DOHH2 (cell line): ENCODE measurements around the gene FBXW7.

Source experiments
- H3F3A ChIP-seq: fragments of 200-600 bp; sonication (generic), shearing (Covaris generic); 2 replicates; pipeline ENCODE4 v1.6.0; 2016; ENCODE audit warnings: antibody characterized with exemption, mild to moderate bottlenecking; ENCODE audit not compliant: control insufficient read depth, insufficient read depth
- H3K27ac ChIP-seq: fragments of 200-600 bp; sonication (generic); 2 replicates; pipeline ENCODE4 v1.5.1; 2014; ENCODE audit warnings: low read depth, mild to moderate bottlenecking, low read length, moderate library complexity
- H3K27me3 ChIP-seq: fragments of 200-600 bp; sonication (generic); 2 replicates; pipeline ENCODE4 v1.6.1; 2014; ENCODE audit warnings: mild to moderate bottlenecking, low read length, mixed read lengths; ENCODE audit not compliant: control insufficient read depth
- H3K36me3 ChIP-seq: fragments of 200-600 bp; sonication (generic); 2 replicates; pipeline ENCODE4 v1.6.1; 2014; ENCODE audit warnings: mild to moderate bottlenecking, low read length, moderate library complexity, mixed read lengths; ENCODE audit not compliant: control insufficient read depth
- H3K4me1 ChIP-seq: fragments of 200-600 bp; sonication (generic); 2 replicates; pipeline ENCODE4 v1.6.1; 2014; ENCODE audit warnings: mild to moderate bottlenecking, low read length, mixed read lengths; ENCODE audit not compliant: control insufficient read depth
- H3K4me2 ChIP-seq: fragments of 200-600 bp; sonication (generic); 2 replicates; pipeline ENCODE4 v1.6.0; 2014; ENCODE audit warnings: mild to moderate bottlenecking, low read length, moderate library complexity
- H3K4me3 ChIP-seq: fragments of 200-600 bp; sonication (generic); 2 replicates; pipeline ENCODE4 v1.5.1; 2014; ENCODE audit warnings: mild to moderate bottlenecking, low read length, mixed read lengths
- H3K79me2 ChIP-seq: fragments of 200-600 bp; sonication (generic); 2 replicates; pipeline ENCODE4 v1.6.1; 2014; ENCODE audit warnings: mild to moderate bottlenecking, low read length, mixed read lengths; ENCODE audit not compliant: control insufficient read depth
- H3K9me2 ChIP-seq: fragments of 200-600 bp; sonication (generic); replicated peaks from 2 replicates; pipeline ENCODE4 v1.6.1; 2014; ENCODE audit warnings: mild to moderate bottlenecking, low read length, mixed read lengths; ENCODE audit not compliant: control insufficient read depth
- H3K9me3 ChIP-seq: fragments of 200-600 bp; sonication (generic); 2 replicates; pipeline ENCODE4 v1.6.1; 2014; ENCODE audit warnings: antibody characterized with exemption, low read length, mixed read lengths; ENCODE audit not compliant: control insufficient read depth, insufficient read depth
- H4K20me1 ChIP-seq: fragments of 200-600 bp; sonication (generic); 2 replicates; pipeline ENCODE4 v1.6.0; 2014; ENCODE audit warnings: low read depth, mild to moderate bottlenecking, antibody characterized with exemption, low read length, moderate library complexity; ENCODE audit not compliant: control insufficient read depth, insufficient read depth
- EZH2phosphoT487 ChIP-seq: fragments of 200-600 bp; sonication (generic); IDR thresholded peaks from 2 replicates; pipeline ENCODE4 v1.6.1; 2017; ENCODE audit warnings: borderline replicate concordance, mild to moderate bottlenecking, antibody characterized with exemption, low read length, moderate library complexity, mixed read lengths
- TF ChIP-seq, protein P1 (sequence below): fragments of 200-600 bp; sonication (generic); IDR thresholded peaks from one replicate; pipeline ENCODE4 v1.5.1; 2014; ENCODE audit warnings: antibody characterized with exemption, mild to moderate bottlenecking, low read depth, low read length; ENCODE audit not compliant: poor library complexity, severe bottlenecking

Gene FBXW7

DNA sequence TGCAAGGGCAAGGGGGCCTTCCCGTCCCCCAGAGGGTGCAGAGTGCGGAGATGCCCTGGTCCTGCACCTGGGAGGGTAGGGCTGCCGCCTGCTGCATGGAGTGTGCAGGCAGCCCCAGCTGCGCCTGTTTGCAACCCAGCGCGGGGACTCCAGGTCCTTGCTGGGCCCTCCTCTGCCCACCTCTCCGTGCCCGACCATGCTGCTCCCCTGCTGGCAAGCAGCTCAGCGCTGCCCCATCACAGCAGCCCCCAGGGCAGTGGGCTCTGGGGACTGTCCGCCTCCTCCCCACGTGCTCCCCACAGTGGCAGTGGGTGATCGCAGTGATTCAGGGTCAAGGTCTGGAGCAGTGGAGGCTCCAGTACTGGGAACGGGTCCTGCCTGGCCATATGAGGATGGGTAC lies 5.0 kb upstream of the FBXW7 start:
- Histone ChIP-seq H3K27me3 (no peaks in the 10 kb centered on the region), H3K4me1 (peaks cover 17% of the 10 kb centered on the region), H3K79me2 (peaks cover 42% of the 10 kb centered on the region), H4K20me1 (no peaks in the 10 kb centered on the region), H3K4me2 (no peak overlapping the region), H3F3A (0 out of 2 replicates have a peak, but pooled peaks cover 4% of the 10 kb centered on the region), H3K36me3 (peaks cover 19% of the 10 kb centered on the region), H3K9me2 (no peaks in the 10 kb centered on the region), H3K27ac (no peak overlapping the region), H3K9me3 (peaks cover 15% of the 10 kb centered on the region; the same call in 1 of the 2 replicates), H3K4me3 (no peak overlapping the region)
- TF ChIP-seq, protein P1, sequence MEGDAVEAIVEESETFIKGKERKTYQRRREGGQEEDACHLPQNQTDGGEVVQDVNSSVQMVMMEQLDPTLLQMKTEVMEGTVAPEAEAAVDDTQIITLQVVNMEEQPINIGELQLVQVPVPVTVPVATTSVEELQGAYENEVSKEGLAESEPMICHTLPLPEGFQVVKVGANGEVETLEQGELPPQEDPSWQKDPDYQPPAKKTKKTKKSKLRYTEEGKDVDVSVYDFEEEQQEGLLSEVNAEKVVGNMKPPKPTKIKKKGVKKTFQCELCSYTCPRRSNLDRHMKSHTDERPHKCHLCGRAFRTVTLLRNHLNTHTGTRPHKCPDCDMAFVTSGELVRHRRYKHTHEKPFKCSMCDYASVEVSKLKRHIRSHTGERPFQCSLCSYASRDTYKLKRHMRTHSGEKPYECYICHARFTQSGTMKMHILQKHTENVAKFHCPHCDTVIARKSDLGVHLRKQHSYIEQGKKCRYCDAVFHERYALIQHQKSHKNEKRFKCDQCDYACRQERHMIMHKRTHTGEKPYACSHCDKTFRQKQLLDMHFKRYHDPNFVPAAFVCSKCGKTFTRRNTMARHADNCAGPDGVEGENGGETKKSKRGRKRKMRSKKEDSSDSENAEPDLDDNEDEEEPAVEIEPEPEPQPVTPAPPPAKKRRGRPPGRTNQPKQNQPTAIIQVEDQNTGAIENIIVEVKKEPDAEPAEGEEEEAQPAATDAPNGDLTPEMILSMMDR = no peak
- TF ChIP-seq EZH2phosphoT487 = no peak

GRCh38 chr4:152540293-152540674 lies 4.4 kb upstream of the FBXW7 start:
- Histone ChIP-seq H3K4me2 (no peak overlapping the region), H3K9me2 (no peaks in the 10 kb centered on the region), H4K20me1 (no peaks in the 10 kb centered on the region), H3K4me3 (no peak overlapping the region), H3K36me3 (peaks cover 23% of the 10 kb centered on the region), H3K27me3 (no peaks in the 10 kb centered on the region), H3K4me1 (peaks cover 17% of the 10 kb centered on the region), H3F3A (0 out of 2 replicates have a peak, but pooled peaks cover 4% of the 10 kb centered on the region), H3K9me3 (peaks cover 15% of the 10 kb centered on the region; the same call in 1 of the 2 replicates), H3K27ac (no peak overlapping the region), H3K79me2 (peaks cover 48% of the 10 kb centered on the region)
- TF ChIP-seq EZH2phosphoT487 = no peak
- TF ChIP-seq, protein P1 = no peak

- Histone ChIP-seq H3K4me2 (no peak overlapping the region), H3K79me2 (peaks cover 53% of the 10 kb centered on the region), H3K9me3 (peaks cover 15% of the 10 kb centered on the region; the same call in 1 of the 2 replicates), H3F3A (0 out of 2 replicates have a peak, but pooled peaks cover 4% of the 10 kb centered on the region), H3K27ac (no peak overlapping the region), H3K27me3 (no peaks in the 10 kb centered on the region), H4K20me1 (peaks cover under 1% of the 10 kb centered on the region; the same call in 1 of the 2 replicates), H3K4me1 (peaks cover 17% of the 10 kb centered on the region), H3K9me2 (no peaks in the 10 kb centered on the region), H3K4me3 (no peak overlapping the region), H3K36me3 (peaks cover 23% of the 10 kb centered on the region)
- TF ChIP-seq, protein P1 = no peak
- TF ChIP-seq EZH2phosphoT487 = no peak
These were observed 3.8 kb upstream of the FBXW7 start for GRCh38 chr4:152539556-152540292.
